Stomach (tissue), 9 donors: ENCODE data around the gene AGA. TPM values are rescaled to one million over a fixed set of nuclear protein-coding genes. Genes with fewer than 3 reads are reported as not detected.

Source experiments
- DNase-seq, 2 donors: peaks; one replicate each; pipeline versions ENCODE4 v3.0.0 to v3.0.0-alpha.2; 2013 to 2019
- H3K27ac ChIP-seq, 5 donors: fragments of 200-600 bp in 4 of 5; sonication (generic) in 4 of 5; one replicate each; pipeline ENCODE4 v1.5.1; 2013 to 2019; ENCODE audit warnings: mild to moderate bottlenecking in 1 of 5, moderate library complexity in 1 of 5
- H3K27me3 ChIP-seq, 3 donors: fragments of 200-600 bp; sonication (generic); one replicate each; pipeline ENCODE4 v1.5.1; 2017 to 2019; ENCODE audit warnings: mixed run types in 1 of 3
- H3K36me3 ChIP-seq, 4 donors: fragments of 200-600 bp; sonication (generic); 1 replicate in 3 of 4; 2 replicates in 1 of 4; pipeline ENCODE4 v1.5.1; 2016 to 2019
- H3K4me1 ChIP-seq, 4 donors: fragments of 200-600 bp; sonication (generic); one replicate each; pipeline ENCODE4 v1.5.1; 2016 to 2019
- H3K4me3 ChIP-seq, 4 donors: fragments of 200-600 bp; sonication (generic) in 3 of 4; one replicate each; pipeline ENCODE4 v1.5.1; 2016 to 2019; ENCODE audit warnings: mild to moderate bottlenecking in 1 of 4
- H3K9me3 ChIP-seq, 4 donors: fragments of 200-600 bp; sonication (generic); one replicate each; pipeline ENCODE4 v1.5.1; 2016 to 2019
- CTCF ChIP-seq, 7 experiments: fragments of 450-650 bp in 4 of 7; fragments of 200-600 bp in 3 of 7; sonication (generic) in 3 of 7; IDR thresholded peaks; one replicate each; pipeline ENCODE4 v1.5.1; 2016 to 2019; ENCODE audit warnings: antibody characterized with exemption in 7 of 7, control low read depth in 2 of 7, mild to moderate bottlenecking in 1 of 7
- EP300 ChIP-seq: sonication (generic); formaldehyde crosslinking; IDR thresholded peaks from one replicate; pipeline ENCODE4 v1.6.1; 2017; ENCODE audit warnings: antibody characterized with exemption
- POLR2A ChIP-seq, 4 donors: fragments of 450-650 bp; IDR thresholded peaks; one replicate each; pipeline ENCODE4 v1.6.1; 2016; ENCODE audit warnings: antibody characterized with exemption in 4 of 4, control low read depth in 2 of 4, mild to moderate bottlenecking in 1 of 4, moderate library complexity in 1 of 4
- POLR2AphosphoS5 ChIP-seq, 3 donors: sonication (generic); formaldehyde crosslinking; IDR thresholded peaks; one replicate each; pipeline ENCODE4 v1.6.1; 2016; ENCODE audit warnings: antibody characterized with exemption in 3 of 3
- WGBS, 5 donors: extraction: QIAGEN DNeasy Blood & Tissue Kit in 3 of 5; methylation state at CpG; one replicate each; pipeline versions ENCODE4 v1.1.5 to v1.1.7; 2013 to 2018; 5-methylcytosine and 5-hydroxymethylcytosine counted together
- intact Hi-C: fragments of 100-400 bp; cut with DNase I; formaldehyde crosslinking; loops from one replicate; pipeline ENCODE4 v1.15.1; 2023; ENCODE audit warnings: low total_unique reads
- polyA plus RNA-seq, 3 donors: library from polyadenylated mRNA; stranded (reverse); fragments of 200-250 nt; gene quantifications; one replicate each; pipeline ENCODE4 v1.2.3, GENCODE V29; 2013
- total RNA-seq, 5 donors: library from RNA; depleted of rRNA; stranded (reverse); fragments of >200 nt; gene quantifications; one replicate each; pipeline versions ENCODE4 v1.1.0 to v1.2.3, GENCODE V29; 2014 to 2016
- donor health status: healthy with polysubstance abuse.
- donor health status: Bipolar disorder and iron deficiency.
- donor health status: healthy.

AGA gene
- total and polyA plus RNA-seq, 8 donors: 2.3 to 36.4 (median 7.3) TPM

- H3K4me1 ChIP-seq: no peaks in the 10 kb centered on the region
- H3K27me3 ChIP-seq: no peaks in the 10 kb centered on the region
- DNase-seq: no peak
- WGBS, 5 donors: 62 to 71% (median 68%) methylated on average over 5 of the region's 5 CpGs
- H3K36me3 ChIP-seq: no peaks in the 10 kb centered on the region
- intact Hi-C loops: no loop called here
- no peak overlapping the region for H3K4me3 ChIP-seq
- H3K27ac ChIP-seq: no peak overlapping the region
- no peaks in the 10 kb centered on the region for H3K9me3 ChIP-seq
- TF ChIP-seq POLR2A (IDR thresholded peaks at IDR 0.05): no peak
- TF ChIP-seq EP300: no peak
- TF ChIP-seq CTCF (IDR thresholded peaks at IDR 0.05): no peak
- TF ChIP-seq POLR2AphosphoS5 (IDR thresholded peaks at IDR 0.05): no peak
These were observed 40.5 kb downstream of the AGA start for GRCh38 chr4:177401658-177402273.

- Histone ChIP-seq H3K4me3 (no peak overlapping the region), H3K27me3 (no peaks in the 10 kb centered on the region), H3K9me3 (no peaks in the 10 kb centered on the region), H3K36me3 (no peaks in the 10 kb centered on the region), H3K4me1 (no peaks in the 10 kb centered on the region), H3K27ac (no peak overlapping the region)
- 23 to 61% (median 51%) methylated on average over 2 of the region's 2 CpGs for WGBS, 5 donors
- intact Hi-C loops: no loop called here
- no peak for DNase-seq
- TF ChIP-seq CTCF (IDR thresholded peaks at IDR 0.05) (no peak), POLR2A (IDR thresholded peaks at IDR 0.05) (no peak), EP300 (no peak), POLR2AphosphoS5 (IDR thresholded peaks at IDR 0.05) (no peak)
These were observed 42.2 kb downstream of the AGA start for GRCh38 chr4:177400030-177400429.

GRCh38 chr4:177396352-177396751 lies 45.9 kb downstream of the AGA start:
- Histone ChIP-seq H3K4me3 (no peak overlapping the region), H3K9me3 (no peaks in the 10 kb centered on the region), H3K27ac (no peak overlapping the region), H3K4me1 (no peaks in the 10 kb centered on the region), H3K27me3 (no peaks in the 10 kb centered on the region), H3K36me3 (no peaks in the 10 kb centered on the region)
- TF ChIP-seq POLR2A (IDR thresholded peaks at IDR 0.05) (no peak), POLR2AphosphoS5 (IDR thresholded peaks at IDR 0.05) (no peak), CTCF (IDR thresholded peaks at IDR 0.05) (no peak), EP300 (no peak)
- intact Hi-C loops: no loop called here
- DNase-seq: no peak
- WGBS, 5 donors: 65 to 86% (median 80%) methylated on average over 2 of the region's 2 CpGs

- intact Hi-C loops: no loop called here
- H3K9me3 ChIP-seq: no peaks in the 10 kb centered on the region
- H3K27ac ChIP-seq: no peak overlapping the region
- TF ChIP-seq EP300 (no peak), CTCF (IDR thresholded peaks at IDR 0.05) (no peak), POLR2A (IDR thresholded peaks at IDR 0.05) (no peak), POLR2AphosphoS5 (IDR thresholded peaks at IDR 0.05) (no peak)
- H3K36me3 ChIP-seq: no peaks in the 10 kb centered on the region
- no peak overlapping the region for H3K4me3 ChIP-seq
- 56 to 70% (median 65%) methylated on average over 8 of the region's 8 CpGs for WGBS, 5 donors
- no peaks in the 10 kb centered on the region for H3K4me1 ChIP-seq
- no peaks in the 10 kb centered on the region for H3K27me3 ChIP-seq
- DNase-seq: peak in 1 of 2 donors; percentile 27
These were observed 49.0 kb downstream of the AGA start for GRCh38 chr4:177393236-177393635.
